ENCODE data around the gene COLGALT1. TPM values are rescaled to one million over a fixed set of nuclear protein-coding genes. Genes with fewer than 3 reads are reported as not detected.

COLGALT1 gene
- total RNA-seq, 2 experiments from 2014 or later: 62.1 to 64.2 TPM

DNA sequence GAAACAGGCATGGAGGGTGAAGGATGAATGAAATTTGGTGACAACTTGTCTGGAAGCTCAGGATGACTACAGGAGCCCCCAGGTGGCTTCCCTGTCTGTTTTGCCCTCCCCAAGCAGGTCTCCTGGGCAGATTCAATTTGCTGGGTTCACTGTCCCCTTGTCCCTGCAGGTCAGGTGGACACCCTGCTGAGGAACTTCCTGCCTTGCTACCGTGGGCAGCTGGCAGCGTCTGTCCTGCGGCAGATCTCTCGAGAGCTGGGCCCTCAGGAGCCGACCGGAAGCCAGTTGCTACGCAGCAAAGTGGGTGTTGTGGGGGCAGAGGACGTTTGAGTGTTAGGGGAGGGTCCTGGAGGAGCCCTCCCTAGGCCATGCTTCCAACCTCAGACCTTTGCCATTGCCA, 24.9 kb upstream of the COLGALT1 start:
- peaks cover 3% of the 10 kb centered on the region for H3K9me3 Mint-ChIP-seq
- H3K27me3 Mint-ChIP-seq: no peaks in the 10 kb centered on the region
- intact Hi-C loops (cut with micrococcal nuclease): no loop called here
- peaks cover 7% of the 10 kb centered on the region for H3K4me1 Mint-ChIP-seq (ENCODE audit: low read depth)
- no peak overlapping the region for H3K27ac Mint-ChIP-seq
- H3K36me3 Mint-ChIP-seq (ENCODE audit: low read depth): no peaks in the 10 kb centered on the region
- no peak for TF ChIP-seq CTCF (IDR thresholded peaks at IDR 0.05)
- DNase-seq: no peak
- ChIA-PET CTCF (interaction anchor here (1.0 to 1.9 kb wide), 2 partner anchors 19 to 43 kb away, joined by 4 to 7 read pairs; partner anchors contain the start of gene PGLS), POLR2A (no interaction called here)
- H3K4me3 Mint-ChIP-seq: no peak overlapping the region
- peak; percentile 43 for ATAC-seq

DNA sequence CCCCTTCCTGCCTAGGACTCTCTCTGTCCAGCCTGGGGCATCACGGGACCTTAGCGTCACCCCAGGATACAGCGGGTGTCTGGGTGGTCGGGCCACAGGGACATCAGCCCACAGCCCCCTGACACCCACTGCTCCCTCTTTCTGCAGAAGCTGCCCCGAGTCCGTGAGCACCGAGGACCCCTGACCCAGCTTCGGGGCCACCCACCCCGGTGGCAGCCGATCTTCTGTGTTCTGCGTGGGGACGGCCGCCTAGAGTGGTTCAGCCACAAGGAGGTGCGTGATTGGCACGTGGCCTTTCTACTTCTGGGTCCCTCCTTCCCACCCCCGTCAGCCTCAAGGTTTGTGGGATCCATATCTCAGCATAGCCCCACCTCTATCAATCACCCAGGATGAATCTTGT, 23.3 kb upstream of the COLGALT1 start:
- no peak for DNase-seq
- Mint-ChIP-seq H3K4me3 (no peak overlapping the region), H3K27me3 (no peaks in the 10 kb centered on the region), H3K36me3 (ENCODE audit: low read depth) (no peaks in the 10 kb centered on the region), H3K4me1 (ENCODE audit: low read depth) (no peaks in the 10 kb centered on the region), H3K27ac (no peak overlapping the region), H3K9me3 (peaks cover 3% of the 10 kb centered on the region)
- ChIA-PET CTCF (no interaction called here), POLR2A (interaction anchor here (1.3 to 1.5 kb wide), 2 partner anchors 9 to 20 kb away, joined by 3 to 6 read pairs; partner anchors contain the start of gene PGLS)
- no peak for TF ChIP-seq CTCF (IDR thresholded peaks at IDR 0.05)
- ATAC-seq: no peak
- intact Hi-C loops (cut with micrococcal nuclease): no loop called here

- no peak overlapping the region for H3K27ac Mint-ChIP-seq
Observed at GRCh38 chr19:17532557-17532956, 22.9 kb upstream of the COLGALT1 start.

DNA sequence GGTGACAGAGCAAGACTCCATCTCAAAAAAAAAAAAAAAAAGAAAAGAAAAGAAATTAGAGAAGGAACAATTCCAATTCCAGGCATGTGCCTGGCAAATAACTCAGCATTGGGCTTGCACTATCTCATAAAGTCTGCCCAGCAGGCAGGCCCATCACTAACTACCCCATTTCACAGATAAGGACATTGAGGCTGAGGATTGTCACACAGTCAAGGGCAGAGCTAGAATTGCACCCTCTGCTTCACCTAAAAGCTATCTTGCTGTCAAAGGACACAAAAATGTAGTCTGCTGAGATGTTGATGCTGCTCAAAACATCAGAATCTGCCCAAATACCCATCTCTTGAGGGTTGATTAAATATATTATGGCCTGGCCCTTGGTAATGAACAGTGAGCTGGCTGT, 20.7 kb upstream of the COLGALT1 start:
- Mint-ChIP-seq H3K27me3 (peaks cover 4% of the 10 kb centered on the region), H3K4me1 (ENCODE audit: low read depth) (peaks cover 11% of the 10 kb centered on the region), H3K4me3 (no peak overlapping the region), H3K9me3 (no peaks in the 10 kb centered on the region), H3K36me3 (ENCODE audit: low read depth) (no peaks in the 10 kb centered on the region), H3K27ac (no peak overlapping the region)
- CTCF ChIA-PET: interaction anchor here (1.1 kb wide), 1 partner anchor 38 kb away, joined by 4 read pairs; no protein-coding TSS in a partner anchor
- intact Hi-C loops (cut with micrococcal nuclease): no loop called here
- ATAC-seq (no peak), DNase-seq (no peak)
- no peak for TF ChIP-seq CTCF (IDR thresholded peaks at IDR 0.05)
- POLR2A ChIA-PET: interaction anchor here (1.3 kb wide), 1 partner anchor 20 kb away, joined by 3 read pairs; no protein-coding TSS in a partner anchor

More at GRCh38 chr19:17532557-17532956, 22.9 kb upstream of the COLGALT1 start:
- ATAC-seq: no peak
- TF ChIP-seq CTCF (IDR thresholded peaks at IDR 0.05): no peak
- H3K36me3 Mint-ChIP-seq (ENCODE audit: low read depth): no peaks in the 10 kb centered on the region
- H3K4me1 Mint-ChIP-seq (ENCODE audit: low read depth): no peaks in the 10 kb centered on the region
- H3K27me3 Mint-ChIP-seq: no peaks in the 10 kb centered on the region
- H3K4me3 Mint-ChIP-seq: no peak overlapping the region
- ChIA-PET POLR2A (interaction anchor here (1.3 to 1.5 kb wide), 2 partner anchors 9 to 21 kb away, joined by 3 to 6 read pairs; partner anchors contain the start of gene PGLS), CTCF (no interaction called here)
- peaks cover 3% of the 10 kb centered on the region for H3K9me3 Mint-ChIP-seq
- no peak for DNase-seq
- intact Hi-C loops (cut with micrococcal nuclease): no loop called here

DNA sequence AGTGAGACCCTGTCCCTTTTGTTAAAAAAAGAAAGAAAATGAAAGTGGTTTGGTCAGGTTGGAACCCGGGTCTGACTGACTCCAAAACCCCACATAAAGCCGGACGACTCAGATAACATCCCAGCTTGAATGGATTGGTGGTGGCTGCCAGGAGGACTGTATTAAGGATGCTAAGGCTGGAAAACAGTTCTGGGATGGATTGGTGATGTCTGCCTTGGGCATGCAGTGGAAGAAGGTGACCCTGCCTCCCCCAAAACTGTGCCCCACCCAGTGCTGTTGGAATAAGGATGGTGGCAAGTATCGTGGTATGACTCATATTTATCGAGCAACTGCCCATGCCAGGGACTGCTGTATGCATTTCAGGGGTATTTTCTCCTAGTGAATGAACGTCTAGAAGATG, 18.5 kb upstream of the COLGALT1 start:
- H3K36me3 Mint-ChIP-seq (ENCODE audit: low read depth): no peaks in the 10 kb centered on the region
- no peak for ATAC-seq
- no peak for TF ChIP-seq CTCF (IDR thresholded peaks at IDR 0.05)
- POLR2A ChIA-PET: no interaction called here
- intact Hi-C loops (cut with micrococcal nuclease): no loop called here
- no peaks in the 10 kb centered on the region for H3K9me3 Mint-ChIP-seq
- peaks cover 4% of the 10 kb centered on the region for H3K27me3 Mint-ChIP-seq
- CTCF ChIA-PET: no interaction called here
- no peak for DNase-seq
- H3K27ac Mint-ChIP-seq: no peak overlapping the region
- H3K4me1 Mint-ChIP-seq (ENCODE audit: low read depth): peaks cover 13% of the 10 kb centered on the region
- no peak overlapping the region for H3K4me3 Mint-ChIP-seq

Data from activated CD8-positive, alpha-beta T cell treated with anti-CD3 and anti-CD28 coated beads for 36 hours (primary cell).